HEK293 (cell line): Measurements from ENCODE around the gene C1orf74.

Source experiments
- ZNF146 ChIP-seq: fragments of 450-650 bp; formaldehyde crosslinking; IDR thresholded peaks from 2 replicates; pipeline ENCODE4 v1.5.1; 2016; ENCODE audit warnings: missing biosample characterization, missing genetic modification characterization
- TF ChIP-seq, protein P1 (sequence below): fragments of 450-650 bp; formaldehyde crosslinking; IDR thresholded peaks from 2 replicates; pipeline ENCODE4 v1.5.1; 2016; ENCODE audit warnings: missing biosample characterization, missing genetic modification characterization

DNA sequence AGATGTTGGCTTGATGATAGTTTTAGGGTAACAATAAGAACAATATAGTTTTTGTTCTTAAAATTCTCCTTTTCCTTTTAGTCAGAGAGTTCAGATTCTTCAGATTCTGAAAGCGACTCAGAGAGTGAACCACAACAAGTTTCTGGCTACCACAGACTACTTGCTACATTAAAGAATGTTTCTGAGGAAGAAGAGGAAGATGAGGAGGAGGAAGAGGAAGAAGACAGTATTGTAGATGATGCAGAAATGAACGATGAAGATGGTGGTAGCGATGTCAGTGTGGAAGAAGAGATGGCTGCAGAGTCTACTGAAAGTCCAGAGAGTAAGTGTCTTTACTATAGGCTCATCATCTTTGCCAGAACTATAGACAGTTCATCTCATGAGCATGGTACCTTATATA is 46.4 kb upstream of the C1orf74 start:
- no peak for TF ChIP-seq ZNF146 (tag by site-specific recombination)
- TF ChIP-seq, protein P1, sequence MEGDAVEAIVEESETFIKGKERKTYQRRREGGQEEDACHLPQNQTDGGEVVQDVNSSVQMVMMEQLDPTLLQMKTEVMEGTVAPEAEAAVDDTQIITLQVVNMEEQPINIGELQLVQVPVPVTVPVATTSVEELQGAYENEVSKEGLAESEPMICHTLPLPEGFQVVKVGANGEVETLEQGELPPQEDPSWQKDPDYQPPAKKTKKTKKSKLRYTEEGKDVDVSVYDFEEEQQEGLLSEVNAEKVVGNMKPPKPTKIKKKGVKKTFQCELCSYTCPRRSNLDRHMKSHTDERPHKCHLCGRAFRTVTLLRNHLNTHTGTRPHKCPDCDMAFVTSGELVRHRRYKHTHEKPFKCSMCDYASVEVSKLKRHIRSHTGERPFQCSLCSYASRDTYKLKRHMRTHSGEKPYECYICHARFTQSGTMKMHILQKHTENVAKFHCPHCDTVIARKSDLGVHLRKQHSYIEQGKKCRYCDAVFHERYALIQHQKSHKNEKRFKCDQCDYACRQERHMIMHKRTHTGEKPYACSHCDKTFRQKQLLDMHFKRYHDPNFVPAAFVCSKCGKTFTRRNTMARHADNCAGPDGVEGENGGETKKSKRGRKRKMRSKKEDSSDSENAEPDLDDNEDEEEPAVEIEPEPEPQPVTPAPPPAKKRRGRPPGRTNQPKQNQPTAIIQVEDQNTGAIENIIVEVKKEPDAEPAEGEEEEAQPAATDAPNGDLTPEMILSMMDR (tag by site-specific recombination) = no peak
